ENCODE results near the gene CLTA. TPM values are rescaled to one million over a fixed set of nuclear protein-coding genes. Genes with fewer than 3 reads are reported as not detected.

The CLTA gene
- total RNA-seq, 1 donor from 2014 or later, result 199 TPM

DNA sequence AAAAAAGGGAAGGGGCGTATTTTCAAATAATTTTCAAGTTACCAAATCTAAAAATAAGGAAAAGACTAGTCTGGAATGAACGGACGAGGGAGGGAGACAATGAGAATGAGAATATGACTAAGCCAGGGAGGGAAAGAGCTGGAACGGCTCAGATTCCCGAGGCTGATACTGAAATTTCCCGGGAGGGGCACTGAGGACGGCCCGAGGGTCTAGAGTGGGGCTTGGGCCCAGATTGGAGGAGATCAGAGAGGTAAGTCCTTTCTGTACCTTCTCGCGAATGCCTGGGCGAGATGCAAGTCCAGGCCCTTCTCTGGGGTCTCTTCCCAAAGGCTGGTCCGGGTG is 24.9 kb upstream of the CLTA start:
- H3K4me1 ChIP-seq, result peaks cover 42% of the 10 kb centered on the region
- no peak for DNase-seq (ENCODE audit: extremely low spot score in 2 of 2)
- H3K27ac ChIP-seq, result peak overlapping the region; percentile 89
- no peaks in the 10 kb centered on the region for H3K9me3 ChIP-seq
- no peaks in the 10 kb centered on the region for H3K27me3 ChIP-seq
- peak overlapping the region; percentile 52 for H3K4me3 ChIP-seq
- TF ChIP-seq, protein P1, sequence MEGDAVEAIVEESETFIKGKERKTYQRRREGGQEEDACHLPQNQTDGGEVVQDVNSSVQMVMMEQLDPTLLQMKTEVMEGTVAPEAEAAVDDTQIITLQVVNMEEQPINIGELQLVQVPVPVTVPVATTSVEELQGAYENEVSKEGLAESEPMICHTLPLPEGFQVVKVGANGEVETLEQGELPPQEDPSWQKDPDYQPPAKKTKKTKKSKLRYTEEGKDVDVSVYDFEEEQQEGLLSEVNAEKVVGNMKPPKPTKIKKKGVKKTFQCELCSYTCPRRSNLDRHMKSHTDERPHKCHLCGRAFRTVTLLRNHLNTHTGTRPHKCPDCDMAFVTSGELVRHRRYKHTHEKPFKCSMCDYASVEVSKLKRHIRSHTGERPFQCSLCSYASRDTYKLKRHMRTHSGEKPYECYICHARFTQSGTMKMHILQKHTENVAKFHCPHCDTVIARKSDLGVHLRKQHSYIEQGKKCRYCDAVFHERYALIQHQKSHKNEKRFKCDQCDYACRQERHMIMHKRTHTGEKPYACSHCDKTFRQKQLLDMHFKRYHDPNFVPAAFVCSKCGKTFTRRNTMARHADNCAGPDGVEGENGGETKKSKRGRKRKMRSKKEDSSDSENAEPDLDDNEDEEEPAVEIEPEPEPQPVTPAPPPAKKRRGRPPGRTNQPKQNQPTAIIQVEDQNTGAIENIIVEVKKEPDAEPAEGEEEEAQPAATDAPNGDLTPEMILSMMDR (IDR thresholded peaks at IDR 0.05), result no peak
- TF ChIP-seq POLR2A (IDR thresholded peaks at IDR 0.05) (no peak), POLR2AphosphoS5 (IDR thresholded peaks at IDR 0.05; ENCODE audit: insufficient read depth in 1 of 2, low read depth in 1 of 2) (no peak)
- H3K36me3 ChIP-seq, result no peaks in the 10 kb centered on the region
- intact Hi-C loops (cut with DNase I), result loop anchor here (1.0 to 2.0 kb wide), 2 partner anchors 23 to 28 kb away; no protein-coding TSS in a partner anchor

DNA sequence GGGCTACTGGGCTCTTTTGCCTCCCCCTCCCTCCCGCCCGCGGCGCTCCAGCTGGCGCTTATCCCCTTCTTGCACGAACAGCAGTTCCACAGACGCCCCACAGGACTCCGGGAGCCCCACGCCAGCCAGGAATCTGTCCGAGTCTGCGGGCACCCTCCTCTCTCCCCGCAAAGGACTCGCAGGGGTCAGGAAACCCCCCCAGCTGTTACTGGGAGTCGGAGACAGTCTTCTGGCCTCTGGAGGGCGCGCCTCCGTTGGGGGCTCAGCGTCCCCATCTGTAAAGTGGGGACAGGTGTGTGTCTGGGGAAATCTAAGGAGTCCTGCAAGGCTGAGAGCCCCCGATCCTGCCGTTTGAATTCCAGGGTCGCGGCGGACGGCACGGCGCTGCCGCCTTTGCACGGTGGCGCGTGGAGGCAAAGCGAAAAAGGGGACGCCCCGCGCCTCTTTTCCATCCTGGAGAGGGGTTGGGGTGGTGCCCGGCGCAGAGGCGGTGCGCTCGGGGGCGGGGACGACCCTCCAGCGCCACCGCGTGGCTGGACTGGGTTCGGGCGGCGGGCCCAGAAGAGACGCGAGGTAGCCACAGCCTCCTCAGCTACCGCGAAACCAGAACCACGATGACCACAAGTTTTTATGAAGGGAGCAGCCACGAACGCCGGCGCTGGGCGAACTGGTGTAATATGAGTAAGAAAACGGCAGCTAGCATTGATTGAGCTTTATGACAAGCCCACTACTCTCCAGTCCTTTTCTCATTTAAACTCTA is 24.4 kb upstream of the CLTA start:
- peak overlapping the region; percentile 89 for H3K27ac ChIP-seq
- H3K9me3 ChIP-seq, result no peaks in the 10 kb centered on the region
- DNase-seq (ENCODE audit: extremely low spot score in 2 of 2), result no peak
- peaks cover 38% of the 10 kb centered on the region for H3K4me1 ChIP-seq
- no peaks in the 10 kb centered on the region for H3K36me3 ChIP-seq
- intact Hi-C loops (cut with DNase I), result loop anchor here (1.0 to 2.0 kb wide), 2 partner anchors 24 to 29 kb away; no protein-coding TSS in a partner anchor
- TF ChIP-seq POLR2AphosphoS5 (IDR thresholded peaks at IDR 0.05; ENCODE audit: insufficient read depth in 1 of 2, low read depth in 1 of 2) (peak; percentile 11 to 81), POLR2A (IDR thresholded peaks at IDR 0.05) (no peak)
- TF ChIP-seq, protein P1 (IDR thresholded peaks at IDR 0.05), result peak; percentile 71 to 91 (median 84)
- peak overlapping the region; percentile 52 for H3K4me3 ChIP-seq
- no peaks in the 10 kb centered on the region for H3K27me3 ChIP-seq

DNA sequence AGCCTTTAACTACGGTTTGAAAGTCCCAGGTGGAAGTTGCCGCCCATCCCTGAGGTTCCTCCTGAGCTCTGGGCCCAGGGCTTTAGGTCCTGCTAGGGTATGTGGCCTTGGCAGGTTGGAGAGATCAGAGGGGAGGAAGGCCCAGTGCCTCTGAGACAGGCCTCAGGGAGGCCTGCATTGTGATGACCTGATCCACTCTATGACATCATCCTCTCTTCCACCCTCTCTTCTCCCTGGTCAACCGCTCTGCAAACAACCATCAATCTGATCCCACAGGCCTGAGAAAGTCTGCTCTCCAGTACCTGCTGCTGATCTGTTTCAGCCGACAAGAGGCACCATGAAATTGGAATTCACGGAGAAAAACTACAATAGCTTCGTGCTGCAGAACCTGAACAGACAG is 21.6 kb upstream of the CLTA start, which contains the start of gene CCIN:
Gene CCIN, plus strand, starts transcription at position 223 of the 400 bp plus-strand sequence. Its CDS starts 115 bp downstream, at position 338.
- no peaks in the 10 kb centered on the region for H3K36me3 ChIP-seq
- DNase-seq (ENCODE audit: extremely low spot score in 2 of 2), result no peak
- H3K27ac ChIP-seq, result no peak within 1 kb of the TSS
- H3K9me3 ChIP-seq, result no peaks in the 10 kb centered on the region
- intact Hi-C loops (cut with DNase I), result no loop called here
- no peak within 1 kb of the TSS for H3K4me3 ChIP-seq
- TF ChIP-seq POLR2A (IDR thresholded peaks at IDR 0.05), result no peak
- TF ChIP-seq, protein P1 (IDR thresholded peaks at IDR 0.05), result no peak
- no peak for TF ChIP-seq POLR2AphosphoS5 (IDR thresholded peaks at IDR 0.05; ENCODE audit: insufficient read depth in 1 of 2, low read depth in 1 of 2)
- H3K4me1 ChIP-seq, result peaks cover 17% of the 10 kb centered on the region
- H3K27me3 ChIP-seq, result no peaks in the 10 kb centered on the region

DNA sequence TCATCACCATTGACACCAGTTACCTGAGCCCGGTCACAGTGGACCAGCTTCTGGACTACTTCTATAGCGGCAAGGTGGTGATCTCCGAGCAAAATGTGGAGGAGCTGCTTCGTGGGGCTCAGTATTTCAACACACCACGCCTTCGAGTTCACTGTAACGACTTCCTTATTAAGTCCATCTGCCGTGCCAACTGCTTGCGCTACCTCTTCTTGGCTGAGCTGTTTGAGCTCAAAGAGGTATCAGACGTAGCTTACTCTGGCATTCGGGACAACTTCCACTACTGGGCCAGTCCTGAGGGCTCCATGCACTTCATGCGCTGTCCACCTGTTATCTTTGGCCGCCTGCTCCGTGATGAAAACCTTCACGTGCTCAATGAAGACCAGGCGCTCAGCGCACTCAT is 21.0 kb upstream of the CLTA start:
- no peaks in the 10 kb centered on the region for H3K27me3 ChIP-seq
- intact Hi-C loops (cut with DNase I), result loop anchor here (5.0 kb wide), 1 partner anchor 42 kb away; no protein-coding TSS in a partner anchor
- H3K4me1 ChIP-seq, result peaks cover 14% of the 10 kb centered on the region
- H3K27ac ChIP-seq, result no peak overlapping the region
- H3K36me3 ChIP-seq, result no peaks in the 10 kb centered on the region
- no peak overlapping the region for H3K4me3 ChIP-seq
- no peak for DNase-seq (ENCODE audit: extremely low spot score in 2 of 2)
- H3K9me3 ChIP-seq, result no peaks in the 10 kb centered on the region
- TF ChIP-seq POLR2AphosphoS5 (IDR thresholded peaks at IDR 0.05; ENCODE audit: insufficient read depth in 1 of 2, low read depth in 1 of 2) (no peak), POLR2A (IDR thresholded peaks at IDR 0.05) (no peak)
- TF ChIP-seq, protein P1 (IDR thresholded peaks at IDR 0.05), result no peak

DNA sequence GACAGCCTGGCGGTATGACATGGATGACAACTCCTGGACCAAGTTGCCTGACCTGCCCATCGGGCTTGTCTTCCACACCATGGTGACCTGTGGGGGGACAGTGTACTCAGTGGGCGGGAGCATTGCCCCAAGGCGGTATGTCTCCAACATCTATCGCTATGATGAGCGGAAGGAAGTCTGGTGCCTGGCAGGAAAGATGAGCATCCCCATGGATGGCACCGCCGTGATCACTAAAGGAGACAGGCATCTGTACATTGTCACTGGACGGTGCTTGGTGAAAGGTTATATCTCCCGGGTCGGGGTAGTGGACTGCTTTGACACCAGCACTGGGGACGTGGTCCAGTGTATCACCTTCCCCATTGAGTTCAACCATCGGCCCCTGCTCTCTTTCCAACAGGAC is 20.2 kb upstream of the CLTA start:
- no peaks in the 10 kb centered on the region for H3K36me3 ChIP-seq
- no peak for DNase-seq (ENCODE audit: extremely low spot score in 2 of 2)
- H3K9me3 ChIP-seq, result no peaks in the 10 kb centered on the region
- H3K4me1 ChIP-seq, result peaks cover 13% of the 10 kb centered on the region
- intact Hi-C loops (cut with DNase I), result loop anchor here (5.0 kb wide), 1 partner anchor 43 kb away; no protein-coding TSS in a partner anchor
- TF ChIP-seq, protein P1 (IDR thresholded peaks at IDR 0.05), result no peak
- no peak for TF ChIP-seq POLR2AphosphoS5 (IDR thresholded peaks at IDR 0.05; ENCODE audit: insufficient read depth in 1 of 2, low read depth in 1 of 2)
- no peak for TF ChIP-seq POLR2A (IDR thresholded peaks at IDR 0.05)
- H3K27ac ChIP-seq, result no peak overlapping the region
- H3K4me3 ChIP-seq, result no peak overlapping the region
- H3K27me3 ChIP-seq, result no peaks in the 10 kb centered on the region
